NCI-H526 treated with DMSO at 0.1 percent for 48 hours (cell line): ENCODE measurements around the gene IMPACT.

ENCODE experiments used
- DNase-seq: peaks from one replicate; lab custom pipeline; 2025; lab: John Stamatoyannopoulos, UW

IMPACT gene

GRCh38 chr18:24482821-24483220, 56.4 kb downstream of the IMPACT start:
- no peak for DNase-seq

GRCh38 chr18:24485681-24486080, 59.2 kb downstream of the IMPACT start:
- no peak for DNase-seq

DNA sequence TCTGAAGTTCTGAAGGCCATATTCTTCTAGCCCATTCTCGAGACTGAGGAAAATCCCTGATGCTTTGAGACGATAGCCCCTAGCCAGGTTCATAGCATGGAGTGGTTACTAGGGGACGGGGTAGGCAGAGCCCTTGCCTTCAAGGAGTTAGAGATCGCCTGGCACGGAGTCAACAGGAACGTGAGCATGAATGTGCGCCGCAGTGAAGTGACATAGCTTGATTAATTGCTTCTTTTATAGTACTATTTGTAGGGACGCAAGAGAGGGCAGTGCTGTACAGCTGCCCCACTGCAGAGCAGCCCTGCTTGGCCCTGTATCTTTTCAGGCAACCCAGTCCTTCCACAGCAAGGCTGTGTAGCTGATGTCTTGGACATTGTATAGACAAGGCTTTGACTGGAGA, 60.2 kb downstream of the IMPACT start:
- DNase-seq: no peak

DNA sequence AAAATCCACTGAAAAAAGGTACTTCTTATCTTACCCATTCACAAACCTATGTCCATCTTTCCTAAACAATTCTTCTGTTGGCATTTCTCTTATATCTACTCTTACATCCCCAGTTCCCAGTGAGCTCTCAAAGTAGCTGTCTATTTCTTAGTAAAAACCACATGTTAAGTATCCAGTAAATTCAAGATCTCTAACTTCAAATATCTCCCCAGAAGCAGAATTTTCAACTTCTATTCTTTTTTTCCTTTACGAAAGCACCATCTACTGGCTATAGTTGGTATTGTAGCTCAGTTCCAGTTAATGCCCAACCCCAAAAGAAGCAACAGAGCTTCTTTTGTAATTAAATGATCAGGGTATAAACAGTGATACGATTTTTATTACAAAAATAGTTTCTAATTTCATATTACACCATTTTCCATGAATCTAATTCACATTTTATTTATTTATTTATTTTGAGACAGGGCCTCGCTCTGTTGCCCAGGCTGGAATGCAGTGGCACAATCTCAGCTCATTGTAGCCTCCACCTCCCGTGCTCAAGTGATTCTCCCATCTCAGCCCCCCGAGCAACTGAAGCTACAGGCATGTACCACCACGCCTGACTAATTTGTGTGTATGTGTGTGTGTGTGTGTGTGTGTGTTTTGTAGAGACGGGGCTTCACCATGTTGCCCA, 62.5 kb downstream of the IMPACT start:
- DNase-seq: peak; percentile 3

DNA sequence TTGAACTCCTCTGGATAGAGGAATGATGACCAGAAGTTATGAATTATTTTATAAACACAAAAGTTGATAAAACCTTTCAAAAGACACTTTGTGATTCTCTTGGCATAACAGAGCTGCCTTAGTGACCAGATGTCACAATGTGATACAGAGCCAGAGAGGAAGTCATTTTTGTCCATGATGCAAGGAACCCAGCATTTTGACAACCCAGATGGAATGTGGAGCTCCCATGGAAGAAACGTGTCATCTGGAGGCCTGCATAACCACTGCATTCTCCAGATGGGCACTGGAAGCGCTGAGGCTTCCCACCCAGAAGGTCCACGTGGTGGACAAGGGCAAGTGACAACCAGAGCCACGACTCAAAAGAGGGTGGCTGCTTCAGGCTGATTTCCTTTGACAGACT, 64.1 kb downstream of the IMPACT start:
- no peak for DNase-seq

DNA sequence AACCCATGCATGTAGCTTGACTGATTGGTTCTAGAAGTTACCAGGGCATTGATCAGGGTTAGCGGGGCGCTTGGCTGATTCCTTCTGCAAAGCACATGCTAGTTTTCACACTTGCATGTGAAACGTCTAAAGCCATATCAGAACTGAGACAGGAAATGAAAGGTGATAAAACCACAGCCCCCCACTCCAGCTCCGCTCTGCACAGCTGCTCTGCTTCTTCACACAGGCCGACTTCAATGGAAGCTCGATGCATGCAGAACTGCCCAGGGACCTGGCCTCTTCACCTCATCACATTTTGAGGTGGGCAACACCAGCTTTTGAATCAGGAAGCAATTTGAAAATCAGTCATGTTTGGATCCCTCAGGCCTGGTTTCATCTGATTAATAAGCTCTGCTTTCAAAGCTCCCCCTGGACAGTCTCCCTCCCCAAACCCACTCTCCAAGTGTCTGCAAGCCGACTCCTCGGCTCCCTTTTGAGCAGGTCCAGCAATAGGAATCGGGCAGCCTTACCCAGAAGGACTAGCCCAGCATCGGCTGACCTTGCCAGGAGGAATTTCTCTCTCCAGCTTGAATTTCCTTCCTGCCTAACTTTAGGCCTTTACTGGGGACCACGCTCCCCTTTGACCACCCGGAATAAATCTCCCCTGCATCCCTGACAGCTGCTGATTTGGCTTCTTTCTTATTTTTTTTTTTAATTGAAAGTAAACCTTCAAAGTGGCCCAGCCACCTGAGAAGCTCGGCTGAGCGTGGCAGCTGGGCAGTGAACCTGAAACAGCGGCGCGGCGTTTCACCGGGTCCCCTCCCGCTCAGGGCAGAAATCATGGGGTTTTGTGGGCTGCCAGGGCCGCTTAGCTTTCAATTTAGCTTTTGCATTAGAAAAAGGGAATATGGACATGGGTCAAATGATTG, 65.7 kb downstream of the IMPACT start:
- DNase-seq: peak; percentile 10

GRCh38 chr18:24494586-24494985, 68.1 kb downstream of the IMPACT start:
- DNase-seq: no peak

- no peak for DNase-seq
Observed at GRCh38 chr18:24497031-24497754, 70.7 kb downstream of the IMPACT start.

- no peak for DNase-seq
Observed at GRCh38 chr18:24499814-24500213, 73.3 kb downstream of the IMPACT start.

DNA sequence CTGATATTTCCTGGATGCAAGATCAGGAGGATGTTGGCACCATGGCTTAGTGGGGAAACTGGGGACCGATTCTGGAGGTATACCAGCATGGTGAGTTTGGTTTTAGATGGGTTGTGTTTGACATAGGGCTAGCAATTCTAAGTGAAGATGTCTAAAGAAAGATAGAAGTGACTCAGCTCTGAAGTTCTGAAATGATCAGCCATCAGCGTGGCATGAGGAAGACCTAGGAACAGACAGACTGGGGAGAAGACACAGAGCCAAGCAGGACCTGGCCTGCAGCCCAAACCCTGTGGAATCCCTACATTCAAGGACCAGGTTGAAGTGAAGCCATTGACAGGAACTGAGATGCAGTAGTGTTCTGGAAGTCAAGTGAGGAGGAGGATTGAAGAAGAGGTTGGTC, 73.7 kb downstream of the IMPACT start:
- DNase-seq: no peak

- DNase-seq: no peak
Observed at GRCh38 chr18:24500766-24501165, 74.3 kb downstream of the IMPACT start.

GRCh38 chr18:24502667-24503523, 76.4 kb downstream of the IMPACT start:
- DNase-seq: peak; percentile 1
